Measurements from ENCODE around the gene BBS7.

BBS7 gene

GRCh38 chr4:121842862-121843261 is 27.4 kb downstream of the BBS7 start:
- H3K27me3 ChIP-seq (ENCODE audit: insufficient read depth, low read length): no peaks in the 10 kb centered on the region
- H3K9ac ChIP-seq (ENCODE audit: low read length): no peak overlapping the region
- no peak overlapping the region for H3K4me2 ChIP-seq (ENCODE audit: low read length)
- H4K20me1 ChIP-seq (ENCODE audit: insufficient read depth, low read length): no peaks in the 10 kb centered on the region
- H3K9me3 ChIP-seq (ENCODE audit: low read length): no peaks in the 10 kb centered on the region
- no peak overlapping the region for H2AFZ ChIP-seq (ENCODE audit: low read length)
- no peak overlapping the region for H3K4me3 ChIP-seq (ENCODE audit: low read depth, low read length, poor library complexity, severe bottlenecking)
- no peaks in the 10 kb centered on the region for H3F3A ChIP-seq (ENCODE audit: insufficient read depth, low read length)
- H3K9me2 ChIP-seq (ENCODE audit: low read depth, low read length): no peaks in the 10 kb centered on the region
- H3K27ac ChIP-seq (ENCODE audit: low read depth, low read length, poor library complexity, severe bottlenecking): no peak overlapping the region
- peaks cover 14% of the 10 kb centered on the region for H3K36me3 ChIP-seq (ENCODE audit: insufficient read depth, low read length)
- TF ChIP-seq EZH2 (IDR thresholded peaks at IDR 0.05; ENCODE audit: borderline replicate concordance, low read length): no peak
- TF ChIP-seq CTCF (IDR thresholded peaks at IDR 0.05; ENCODE audit: low read length): no peak
- H3K79me2 ChIP-seq (ENCODE audit: insufficient read depth, low read length): no peaks in the 10 kb centered on the region
- no peaks in the 10 kb centered on the region for H3K4me1 ChIP-seq (ENCODE audit: insufficient read depth, low read length, severe bottlenecking)

- Histone ChIP-seq H2AFZ (ENCODE audit: low read length) (no peak overlapping the region), H3K9me2 (ENCODE audit: low read depth, low read length) (no peaks in the 10 kb centered on the region), H3K27ac (ENCODE audit: low read depth, low read length, poor library complexity, severe bottlenecking) (no peak overlapping the region), H3K27me3 (ENCODE audit: insufficient read depth, low read length) (no peaks in the 10 kb centered on the region), H3K36me3 (ENCODE audit: insufficient read depth, low read length) (peaks cover 9% of the 10 kb centered on the region), H3K79me2 (ENCODE audit: insufficient read depth, low read length) (no peaks in the 10 kb centered on the region), H3K4me3 (ENCODE audit: low read depth, low read length, poor library complexity, severe bottlenecking) (no peak overlapping the region), H3K4me2 (ENCODE audit: low read length) (no peak overlapping the region), H3K9me3 (ENCODE audit: low read length) (no peaks in the 10 kb centered on the region), H4K20me1 (ENCODE audit: insufficient read depth, low read length) (no peaks in the 10 kb centered on the region), H3K9ac (ENCODE audit: low read length) (no peak overlapping the region), H3F3A (ENCODE audit: insufficient read depth, low read length) (no peaks in the 10 kb centered on the region), H3K4me1 (ENCODE audit: insufficient read depth, low read length, severe bottlenecking) (no peaks in the 10 kb centered on the region)
- TF ChIP-seq CTCF (IDR thresholded peaks at IDR 0.05; ENCODE audit: low read length): no peak
- no peak for TF ChIP-seq EZH2 (IDR thresholded peaks at IDR 0.05; ENCODE audit: borderline replicate concordance, low read length)
These were observed 32.1 kb downstream of the BBS7 start for GRCh38 chr4:121838136-121838535.

- Histone ChIP-seq H3K36me3 (ENCODE audit: insufficient read depth, low read length) (peaks cover 27% of the 10 kb centered on the region; the same call in 1 of the 2 replicates), H3K79me2 (ENCODE audit: insufficient read depth, low read length) (no peaks in the 10 kb centered on the region), H3K4me1 (ENCODE audit: insufficient read depth, low read length, severe bottlenecking) (peaks cover 7% of the 10 kb centered on the region), H4K20me1 (ENCODE audit: insufficient read depth, low read length) (no peaks in the 10 kb centered on the region), H3K4me3 (ENCODE audit: low read depth, low read length, poor library complexity, severe bottlenecking) (no peak overlapping the region), H3K9me2 (ENCODE audit: low read depth, low read length) (no peaks in the 10 kb centered on the region), H3K4me2 (ENCODE audit: low read length) (no peak overlapping the region), H3K27me3 (ENCODE audit: insufficient read depth, low read length) (no peaks in the 10 kb centered on the region), H3K9ac (ENCODE audit: low read length) (no peak overlapping the region), H3F3A (ENCODE audit: insufficient read depth, low read length) (peaks cover 6% of the 10 kb centered on the region; the same call in 1 of the 2 replicates), H2AFZ (ENCODE audit: low read length) (no peak overlapping the region), H3K9me3 (ENCODE audit: low read length) (no peaks in the 10 kb centered on the region), H3K27ac (ENCODE audit: low read depth, low read length, poor library complexity, severe bottlenecking) (no peak overlapping the region)
- TF ChIP-seq CTCF (IDR thresholded peaks at IDR 0.05; ENCODE audit: low read length) (no peak), EZH2 (IDR thresholded peaks at IDR 0.05; ENCODE audit: borderline replicate concordance, low read length) (no peak)
These were observed 40.8 kb downstream of the BBS7 start for GRCh38 chr4:121829511-121829910.

Data from OCI-LY1 (cell line).